DND-41 (cell line): ENCODE data around the gene ACAA1.

Experiments
- CTCF ChIP-seq: IDR thresholded peaks from 2 replicates; pipeline ENCODE4 v1.5.1; 2012; ENCODE audit warnings: borderline replicate concordance, low read length, moderate library complexity, mild to moderate bottlenecking; ENCODE audit not compliant: poor library complexity, severe bottlenecking; ENCODE audit errors: extremely low read depth
- EZH2 ChIP-seq: IDR thresholded peaks from 3 replicates; pipeline ENCODE4 v1.6.1; 2012; ENCODE audit warnings: borderline replicate concordance, low read depth, mild to moderate bottlenecking, moderate library complexity, low read length, inconsistent platforms; ENCODE audit not compliant: severe bottlenecking

GRCh38 chr3:38101811-38102443 is 35.0 kb downstream of the ACAA1 start:
- TF ChIP-seq CTCF: no peak
- TF ChIP-seq EZH2: no peak
